Urothelium cell line (cell line): ENCODE measurements around the gene RPSA.
"Not testable (repeated sequence)": the region's sequence is repeated elsewhere in the genome, so short reads cannot be mapped to it uniquely, and the experiment has no call there.

Source experiments
- DNase-seq: peaks from one replicate; pipeline ENCODE4 v3.0.0; 2011; ENCODE audit warnings: low spot score, mixed read lengths
- FAIRE-seq: peaks from 2 replicates; lab custom pipeline; 2011; peaks lifted over from hg19 to GRCh38; lab: Jason Lieb, UNC

Gene RPSA

DNA sequence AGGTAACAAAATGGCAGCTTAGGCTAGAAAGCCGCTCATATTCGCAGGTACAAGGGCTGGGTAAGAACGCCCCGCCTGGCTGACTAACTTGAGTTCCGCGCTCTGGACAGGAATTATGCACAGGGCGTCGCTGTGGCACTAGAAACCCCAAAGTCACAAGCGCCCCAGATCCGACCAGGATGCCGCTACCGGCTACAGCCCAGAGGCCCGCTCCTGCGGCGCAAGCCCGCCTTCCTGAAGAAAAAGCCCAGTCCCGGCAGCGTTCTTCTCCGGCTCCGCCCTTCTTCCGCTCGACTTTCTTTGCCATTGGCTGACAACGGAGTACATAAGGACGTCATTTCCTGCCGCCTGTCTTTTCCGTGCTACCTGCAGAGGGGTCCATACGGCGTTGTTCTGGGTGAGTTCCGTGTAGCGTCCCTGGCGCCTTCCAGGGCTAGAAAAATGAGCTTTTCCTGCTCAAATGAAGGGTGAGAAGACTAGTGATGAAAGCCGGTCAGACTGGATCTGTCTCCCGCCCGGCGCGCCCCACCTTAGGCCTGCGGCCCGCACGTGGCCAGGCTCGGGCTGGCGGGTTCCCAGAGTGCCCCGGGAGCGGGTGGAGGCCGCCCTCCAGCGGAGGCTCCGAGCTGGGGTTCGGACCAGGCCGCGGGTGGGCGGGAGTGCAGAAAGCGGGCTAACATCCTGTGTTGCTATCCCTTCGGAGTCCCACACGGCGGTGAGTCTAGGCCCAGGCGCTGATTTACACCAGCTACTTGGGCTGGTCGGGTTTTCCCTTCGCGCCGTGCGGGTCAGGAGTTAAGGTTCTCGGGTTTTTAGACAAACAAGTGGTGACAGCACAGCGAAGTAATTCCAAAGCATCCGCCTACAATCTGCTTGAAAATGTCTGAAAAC lies at the start of gene RPSA:
Gene RPSA (plus strand): TSS at position 353 of the 891 bp plus-strand sequence. CDS start 934 bp downstream, outside the sequence.
- peak; percentile 17 for FAIRE-seq

GRCh38 chr3:39358333-39358732 lies 48.2 kb upstream of the RPSA start:
- no peak for DNase-seq
- no peak for FAIRE-seq

More for the DNA sequence above, at the start of gene RPSA:
- DNase-seq = peak; percentile 96

GRCh38 chr3:39361252-39361927 lies 45.1 kb upstream of the RPSA start:
- FAIRE-seq (no peak), DNase-seq (no peak)

- DNase-seq (no peak), FAIRE-seq (no peak)
Observed at GRCh38 chr3:39362192-39362591, 44.3 kb upstream of the RPSA start.

GRCh38 chr3:39362812-39363211 lies 43.7 kb upstream of the RPSA start:
- FAIRE-seq (no peak), DNase-seq (no peak)

DNA sequence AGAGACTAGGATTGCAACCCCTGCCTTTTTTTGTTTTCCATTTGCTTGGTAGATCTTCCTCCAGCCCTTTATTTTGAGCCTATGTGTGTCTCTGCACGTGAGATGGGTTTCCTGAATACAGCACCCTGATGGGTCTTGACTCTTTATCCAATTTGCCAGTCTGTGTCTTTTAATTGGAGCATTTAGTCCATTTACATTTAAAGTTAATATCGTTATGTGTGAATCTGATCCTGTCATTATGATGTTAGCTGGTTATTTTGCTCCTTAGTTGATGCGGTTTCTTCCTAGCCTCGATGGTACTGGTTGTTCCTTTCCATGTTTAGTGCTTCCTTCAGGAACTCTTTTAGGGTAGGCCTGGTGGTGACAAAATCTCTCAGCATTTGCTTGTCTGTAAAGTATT lies 36.1 kb upstream of the RPSA start:
- FAIRE-seq, DNase-seq: not testable (repeated sequence)

GRCh38 chr3:39372833-39373232 lies 33.7 kb upstream of the RPSA start:
- DNase-seq = no peak
- no peak for FAIRE-seq

DNA sequence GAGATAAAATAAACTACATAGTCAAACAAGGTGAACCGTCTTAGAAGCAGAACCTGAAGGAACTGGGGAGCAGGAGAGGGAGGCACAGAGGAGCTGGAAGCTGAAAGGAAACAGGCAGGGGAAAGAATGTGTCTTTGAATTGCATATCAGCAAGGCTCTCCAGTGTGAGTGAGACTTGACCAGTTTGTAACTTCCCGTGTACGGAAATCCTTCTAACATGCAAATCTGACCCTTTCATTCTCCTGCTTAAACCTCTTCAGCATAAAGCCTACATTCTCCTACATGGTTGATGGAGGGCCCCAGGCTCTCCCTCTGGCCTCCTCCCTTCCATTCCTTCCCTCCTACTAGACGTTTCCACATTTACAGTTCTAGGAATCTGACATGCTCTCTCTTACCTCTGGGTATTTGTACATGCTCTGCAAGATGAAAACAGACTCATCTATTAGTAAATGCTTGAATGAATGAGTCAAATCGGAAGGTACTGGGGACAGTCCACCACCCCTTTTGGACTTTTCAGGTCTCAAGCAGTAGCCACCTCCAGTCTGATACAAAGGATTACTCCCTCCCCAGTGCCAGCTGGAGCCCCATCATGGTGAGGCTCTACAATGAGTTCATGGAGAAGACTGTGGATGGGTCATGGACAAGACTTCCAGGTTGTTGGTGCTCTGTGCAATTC lies 29.4 kb upstream of the RPSA start:
- FAIRE-seq = no peak
- no peak for DNase-seq

DNA sequence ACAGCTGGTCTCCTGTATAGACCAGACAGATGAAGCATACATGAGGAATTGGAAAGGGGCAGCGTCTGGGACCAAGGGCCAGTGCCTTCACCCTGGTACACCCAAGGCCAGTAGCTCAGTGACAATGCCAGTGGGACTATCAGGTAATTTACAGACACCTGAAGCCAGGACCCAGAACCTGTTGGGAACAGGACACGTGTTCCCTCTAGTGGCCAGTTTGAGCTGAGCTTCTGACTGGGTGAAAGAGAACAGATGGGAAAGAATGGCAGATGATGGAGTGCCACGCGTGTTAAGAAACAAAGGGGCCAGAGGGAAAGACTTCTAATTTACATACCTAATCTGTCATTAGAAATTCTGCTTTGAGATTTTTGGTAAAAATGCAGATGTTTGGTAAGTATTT lies 28.4 kb upstream of the RPSA start:
- FAIRE-seq = no peak

GRCh38 chr3:39378957-39379777 lies 27.4 kb upstream of the RPSA start:
- DNase-seq (no peak), FAIRE-seq (no peak)

More for the DNA sequence above, 28.4 kb upstream of the RPSA start:
- peak; percentile 59 for DNase-seq

- no peak for FAIRE-seq
Observed at GRCh38 chr3:39379778-39380155, 26.8 kb upstream of the RPSA start.

GRCh38 chr3:39381432-39381831 lies 25.1 kb upstream of the RPSA start:
- FAIRE-seq (no peak), DNase-seq (no peak)

More at GRCh38 chr3:39379778-39380155, 26.8 kb upstream of the RPSA start:
- no peak for DNase-seq

DNA sequence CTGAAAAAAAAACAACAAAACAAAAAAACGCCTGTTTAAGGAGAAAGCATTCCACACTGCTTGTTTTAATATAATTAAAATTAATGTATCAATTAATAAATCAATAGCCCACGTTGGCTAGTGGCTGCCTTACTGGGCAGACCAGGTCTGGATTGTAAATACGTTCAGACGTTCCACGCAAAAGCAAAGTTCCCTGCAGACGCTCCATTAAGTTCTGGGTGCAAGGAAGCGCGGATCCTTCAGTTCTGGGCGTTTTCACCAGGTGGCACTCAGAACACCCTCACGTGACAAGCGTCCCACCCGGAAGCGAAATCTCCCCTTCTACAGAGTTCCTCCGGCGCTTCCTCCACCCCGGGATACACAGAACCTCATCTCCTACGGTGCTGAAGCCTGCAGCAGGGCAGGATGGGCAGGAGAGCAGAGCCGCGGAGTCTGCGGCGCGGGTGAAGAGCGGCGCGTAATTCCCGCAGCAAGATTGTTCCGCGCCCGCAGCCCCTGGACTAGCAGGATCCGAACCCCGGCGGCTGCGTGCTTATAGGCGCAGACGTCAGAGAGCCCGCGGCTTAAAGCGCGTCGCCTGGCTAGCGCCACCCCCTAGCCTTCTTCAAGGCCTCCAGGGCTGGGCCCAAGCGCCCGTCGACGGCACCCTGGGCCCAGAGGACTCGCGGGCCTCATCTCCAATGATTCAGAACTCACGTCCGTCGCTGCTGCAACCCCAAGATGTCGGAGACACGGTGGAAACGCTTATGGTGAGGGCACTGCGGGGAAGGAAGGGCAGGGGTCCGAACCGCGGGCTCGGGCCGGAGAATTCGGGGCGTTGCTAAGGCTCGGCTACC lies 23.3 kb upstream of the RPSA start, which contains the start of gene SLC25A38:
Gene SLC25A38 (plus strand): TSS at position 326 of the 836 bp plus-strand sequence. CDS start 355 bp downstream, at position 681.
- DNase-seq (peak; percentile 90), FAIRE-seq (no peak)

GRCh38 chr3:39383881-39384664 lies 22.4 kb upstream of the RPSA start:
- DNase-seq (peak; percentile 99), FAIRE-seq (peak; percentile 81)

DNA sequence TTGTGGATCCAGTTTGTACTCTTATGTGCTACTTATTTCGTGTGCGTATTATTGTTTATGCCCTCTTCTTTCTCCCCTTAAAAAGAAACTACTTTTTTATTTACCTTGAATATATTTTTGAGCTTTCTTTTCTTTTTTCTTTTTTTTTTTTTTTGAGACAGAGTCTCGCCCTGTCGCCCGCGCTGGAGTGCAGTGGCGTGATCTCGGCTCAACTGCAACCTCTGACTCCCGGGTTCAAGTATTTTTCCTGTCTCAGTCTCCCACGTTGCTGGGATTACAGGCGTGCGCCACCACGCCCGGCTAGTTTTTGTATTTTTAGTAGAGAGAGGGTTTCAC lies 21.9 kb upstream of the RPSA start:
- FAIRE-seq = no peak
- DNase-seq = no peak

GRCh38 chr3:39385456-39386090 lies 20.9 kb upstream of the RPSA start:
- FAIRE-seq = no peak
- no peak for DNase-seq

GRCh38 chr3:39386318-39386717 lies 20.2 kb upstream of the RPSA start:
- DNase-seq (no peak), FAIRE-seq (no peak)

GRCh38 chr3:39387411-39387975 lies 19.0 kb upstream of the RPSA start:
- FAIRE-seq = no peak

More at GRCh38 chr3:39387411-39387975, 19.0 kb upstream of the RPSA start:
- DNase-seq = no peak
